GM21737 (cell line): ENCODE results near the gene PHLDA3.

Experiments used
- ATAC-seq: cut with Tn5 transposase; IDR thresholded peaks from one replicate; pipeline ENCODE4 v1.9.1; 2021; ENCODE audit warnings: mild to moderate bottlenecking, moderate library complexity; ENCODE audit not compliant: unreplicated experiment

PHLDA3 gene

DNA sequence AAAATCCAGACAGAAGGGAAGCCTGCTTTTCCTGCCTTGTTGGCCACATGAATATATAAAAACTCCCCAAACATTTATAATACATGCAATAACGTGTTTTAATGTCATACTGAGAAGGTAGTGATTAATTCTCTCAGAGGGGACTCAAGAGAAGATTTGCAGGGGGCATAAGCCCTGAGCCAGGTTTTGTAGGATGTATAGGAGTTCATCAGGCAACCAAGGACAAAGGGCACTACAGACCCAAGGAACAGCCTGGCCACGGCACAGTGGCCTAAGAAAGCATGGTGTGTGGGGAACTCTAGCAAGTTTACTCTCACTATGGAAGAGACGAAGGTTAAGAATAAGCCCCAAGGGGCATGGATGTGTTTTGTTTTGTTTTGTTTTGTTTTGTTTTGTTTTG lies 32.0 kb downstream of the PHLDA3 start:
- no peak for ATAC-seq

DNA sequence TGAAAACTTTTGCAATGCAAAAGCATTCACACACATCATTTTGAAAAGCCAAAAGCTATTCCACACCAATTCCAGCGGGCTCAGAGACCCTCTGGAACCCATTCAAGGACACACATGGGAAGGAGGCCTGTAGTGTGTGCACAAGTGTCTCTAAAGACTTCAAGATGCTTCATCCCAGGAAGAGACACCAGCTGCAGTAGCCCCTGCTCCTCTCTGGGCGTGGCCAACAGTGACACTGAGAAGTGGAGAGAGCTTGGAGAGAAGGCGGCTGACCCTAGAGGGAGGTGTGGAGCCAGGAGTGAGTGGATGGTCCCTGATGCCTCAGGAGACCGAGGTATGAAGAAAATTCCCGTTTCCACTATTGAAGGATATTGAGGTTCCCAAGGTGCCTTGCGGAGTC lies 32.6 kb downstream of the PHLDA3 start:
- ATAC-seq: no peak

- no peak for ATAC-seq
Observed at GRCh38 chr1:201434266-201434665, 34.7 kb downstream of the PHLDA3 start.

- no peak for ATAC-seq
Observed at GRCh38 chr1:201433609-201434008, 35.4 kb downstream of the PHLDA3 start.

GRCh38 chr1:201430776-201431175 lies 38.2 kb downstream of the PHLDA3 start:
- no peak for ATAC-seq

- ATAC-seq: no peak
Observed at GRCh38 chr1:201429736-201430501, 39.1 kb downstream of the PHLDA3 start.

DNA sequence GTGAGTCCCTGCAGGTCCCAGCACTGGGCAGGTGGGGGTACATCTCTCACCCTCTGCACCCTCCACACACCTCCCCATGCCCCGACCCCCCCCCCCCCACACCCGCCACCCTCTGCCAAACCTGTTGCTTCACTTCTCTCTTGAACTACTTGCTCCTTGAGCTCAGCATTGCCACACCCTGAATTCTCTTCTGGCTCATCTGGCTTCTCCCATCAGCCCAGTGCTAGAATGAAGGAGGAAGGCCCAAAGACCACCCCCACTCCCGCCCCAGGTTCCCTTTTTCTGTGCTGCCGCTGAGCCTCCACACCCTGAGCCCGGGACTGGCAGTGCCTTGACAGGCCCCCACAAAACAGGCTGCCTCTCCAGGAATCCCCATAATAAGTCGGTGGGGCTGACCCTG lies 41.0 kb downstream of the PHLDA3 start:
- ATAC-seq: no peak

GRCh38 chr1:201426479-201427310 lies 42.3 kb downstream of the PHLDA3 start:
- no peak for ATAC-seq

- ATAC-seq: no peak
Observed at GRCh38 chr1:201424146-201424545, 44.8 kb downstream of the PHLDA3 start.

DNA sequence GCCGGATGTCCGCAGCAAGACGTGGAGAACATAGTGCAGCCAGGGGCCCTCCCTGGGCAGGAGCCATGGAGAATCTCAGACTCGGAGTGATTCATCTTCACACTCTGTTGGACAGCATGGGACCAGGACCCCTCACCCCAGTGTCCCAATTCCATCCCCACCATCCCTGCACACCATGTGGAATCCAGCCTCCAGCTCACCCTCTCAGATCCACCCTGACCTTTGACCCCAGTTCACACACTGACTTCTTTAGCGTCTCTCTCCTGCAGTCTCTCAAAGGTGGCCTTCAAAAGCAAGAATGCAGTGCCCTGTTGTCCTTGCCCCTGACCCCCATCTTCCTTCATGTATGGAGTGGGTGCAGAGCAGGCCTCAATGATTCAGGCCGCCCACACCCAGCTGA lies 45.3 kb downstream of the PHLDA3 start:
- no peak for ATAC-seq

DNA sequence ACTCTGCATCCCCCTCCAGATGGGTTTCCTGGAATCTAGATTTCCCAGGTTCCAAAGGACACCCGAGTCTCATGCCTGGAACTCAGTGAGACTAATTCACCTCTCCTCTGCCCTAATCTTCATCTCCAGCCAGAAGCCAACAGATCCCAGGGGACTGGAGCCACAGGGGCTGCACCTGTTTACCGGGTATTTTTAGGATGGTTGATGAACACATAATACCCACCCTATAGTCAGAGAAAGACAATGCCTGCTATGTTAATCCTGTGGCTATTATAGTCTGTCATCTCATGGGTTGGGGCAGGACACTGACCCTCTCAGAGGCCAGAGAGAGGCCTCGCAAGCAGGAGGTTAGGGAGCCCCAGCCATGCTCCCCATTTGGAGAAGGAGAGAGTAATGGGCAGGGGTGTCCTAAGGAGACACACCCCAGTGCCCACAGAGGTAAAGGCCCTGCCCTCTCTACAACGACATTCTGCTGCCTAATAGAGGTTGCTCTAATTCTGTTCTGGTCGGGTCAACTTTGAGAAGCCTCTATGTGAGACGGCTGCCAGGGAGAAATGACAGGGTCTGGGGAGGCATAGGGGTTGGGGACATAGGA lies 46.5 kb downstream of the PHLDA3 start:
- no peak for ATAC-seq

- no peak for ATAC-seq
Observed at GRCh38 chr1:201422026-201422425, 47.0 kb downstream of the PHLDA3 start.

- no peak for ATAC-seq
Observed at GRCh38 chr1:201421041-201421440, 47.9 kb downstream of the PHLDA3 start.

DNA sequence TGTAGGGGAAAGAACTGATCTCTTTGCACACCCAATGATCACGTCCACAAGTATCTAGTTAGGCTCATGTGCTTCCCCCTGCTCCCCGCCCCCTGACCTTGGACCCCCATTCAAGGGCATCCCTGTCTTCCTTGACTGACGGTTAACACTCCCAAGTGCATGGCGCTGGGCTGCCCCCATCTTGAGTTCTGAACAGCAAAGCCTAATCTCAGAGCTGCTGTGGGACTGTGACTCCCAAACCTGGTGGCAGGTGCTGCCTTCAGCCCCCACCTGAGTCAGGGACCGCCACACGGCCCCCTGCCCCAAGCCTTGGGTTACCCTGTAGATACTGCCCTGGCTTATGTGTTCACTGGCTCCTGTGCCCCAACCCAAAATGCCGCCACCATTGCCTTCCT lies 48.4 kb downstream of the PHLDA3 start:
- no peak for ATAC-seq

DNA sequence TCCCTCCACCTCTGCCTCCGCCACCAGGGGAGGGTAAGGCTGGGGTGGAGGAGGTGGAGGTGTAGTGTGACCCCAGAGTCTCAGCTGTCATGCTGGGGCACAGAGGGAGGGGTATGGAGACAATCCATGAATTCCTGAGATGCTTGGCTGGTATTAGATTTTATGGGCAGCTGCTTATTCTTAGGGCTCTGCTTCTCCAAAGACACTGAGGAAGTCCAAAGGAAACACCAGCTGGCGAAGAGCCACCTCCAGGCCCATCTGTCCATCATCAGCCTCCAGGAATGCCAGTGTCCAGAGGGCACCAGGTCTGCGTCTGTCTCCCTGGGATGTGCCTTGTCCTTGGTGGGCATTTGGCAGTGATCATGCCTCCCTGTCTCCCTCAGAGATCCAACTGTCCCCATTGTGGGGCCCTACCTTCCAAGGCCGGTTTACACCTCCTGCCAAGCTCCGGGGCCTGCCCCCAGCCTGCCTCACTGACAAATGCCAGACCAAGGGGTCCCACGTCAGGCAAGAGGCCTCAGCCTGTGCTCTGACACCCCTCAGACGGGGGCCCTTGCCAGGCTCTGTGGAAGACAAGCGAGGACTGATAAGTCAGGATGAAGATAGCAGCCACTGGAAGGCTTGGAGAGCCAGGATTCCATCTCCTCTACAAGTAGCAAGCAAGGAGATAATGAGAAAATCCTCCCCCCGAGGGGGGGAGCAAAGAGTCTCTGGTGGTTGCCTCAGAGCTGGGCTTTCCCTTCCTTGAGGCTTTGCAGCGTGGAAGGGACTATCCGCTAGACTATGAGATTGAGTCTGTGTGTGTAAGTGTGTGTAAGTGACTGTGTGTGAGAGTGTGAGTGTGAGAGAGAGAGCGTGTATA lies 49.0 kb downstream of the PHLDA3 start:
- no peak for ATAC-seq

GRCh38 chr1:201419256-201419655 lies 49.7 kb downstream of the PHLDA3 start:
- ATAC-seq: no peak

DNA sequence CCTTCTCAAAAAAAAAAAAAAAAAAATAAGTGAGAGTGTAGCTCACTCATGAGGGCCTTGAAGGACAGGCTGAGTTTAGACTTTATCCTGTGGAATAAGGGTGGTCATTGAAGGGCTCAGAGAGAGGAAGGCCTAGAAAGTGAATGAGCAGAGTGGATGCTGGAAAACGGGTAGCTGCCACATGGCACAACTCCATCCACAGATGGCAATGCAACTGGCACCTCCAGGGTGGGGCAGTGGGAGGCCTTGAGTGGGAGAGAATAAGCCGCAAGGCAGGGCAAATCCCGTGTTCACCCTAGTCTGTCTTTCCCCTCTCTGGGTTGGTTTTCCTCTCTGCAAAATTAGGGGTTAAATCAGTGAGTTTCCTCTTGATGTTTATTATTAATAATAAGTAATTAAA lies 50.5 kb downstream of the PHLDA3 start:
- ATAC-seq: no peak
